Activated naive CD4-positive, alpha-beta T cell treated with anti-CD3 and anti-CD28 coated beads, Interleukin-2, amount 50 U/mL, for 72 hours (primary cell): ENCODE results near the gene DCPS. TPM values are rescaled to one million over a fixed set of nuclear protein-coding genes. Genes with fewer than 3 reads are reported as not detected.
"Not testable (repeated sequence)": the region's sequence is repeated elsewhere in the genome, so short reads cannot be mapped to it uniquely, and the experiment has no call there.

ENCODE experiments used
- ATAC-seq, 2 donors: fragments of 150-1000 bp; cut with Tn5 transposase; 2 replicates each; pipeline ENCODE4 v1.10.0; 2021; ENCODE audit warnings: mild to moderate bottlenecking in 2 of 2, moderate library complexity in 2 of 2
- DNase-seq, 2 donors: peaks; one replicate each; pipeline ENCODE4 v3.0.0; 2021 to 2022; ENCODE audit warnings: low spot score in 2 of 2
- H3K27ac Mint-ChIP-seq, 2 donors: one replicate each; pipeline ENCODE4 v1.8.0; 2022; ENCODE audit warnings: mild to moderate bottlenecking in 2 of 2, mixed read lengths in 2 of 2
- H3K36me3 Mint-ChIP-seq, 2 donors: one replicate each; pipeline ENCODE4 v1.8.0; 2022; ENCODE audit warnings: mixed read lengths in 2 of 2
- H3K9me3 Mint-ChIP-seq, 2 donors: one replicate each; pipeline ENCODE4 v1.8.0; 2022; ENCODE audit warnings: mixed read lengths in 2 of 2
- total RNA-seq, 2 donors: library from RNA; stranded (reverse); gene quantifications; one replicate each; pipeline ENCODE4 v1.2.3, GENCODE V29; 2022

The DCPS gene
- total RNA-seq, 2 donors from 2014 or later = 28.1 to 40.2 TPM

DNA sequence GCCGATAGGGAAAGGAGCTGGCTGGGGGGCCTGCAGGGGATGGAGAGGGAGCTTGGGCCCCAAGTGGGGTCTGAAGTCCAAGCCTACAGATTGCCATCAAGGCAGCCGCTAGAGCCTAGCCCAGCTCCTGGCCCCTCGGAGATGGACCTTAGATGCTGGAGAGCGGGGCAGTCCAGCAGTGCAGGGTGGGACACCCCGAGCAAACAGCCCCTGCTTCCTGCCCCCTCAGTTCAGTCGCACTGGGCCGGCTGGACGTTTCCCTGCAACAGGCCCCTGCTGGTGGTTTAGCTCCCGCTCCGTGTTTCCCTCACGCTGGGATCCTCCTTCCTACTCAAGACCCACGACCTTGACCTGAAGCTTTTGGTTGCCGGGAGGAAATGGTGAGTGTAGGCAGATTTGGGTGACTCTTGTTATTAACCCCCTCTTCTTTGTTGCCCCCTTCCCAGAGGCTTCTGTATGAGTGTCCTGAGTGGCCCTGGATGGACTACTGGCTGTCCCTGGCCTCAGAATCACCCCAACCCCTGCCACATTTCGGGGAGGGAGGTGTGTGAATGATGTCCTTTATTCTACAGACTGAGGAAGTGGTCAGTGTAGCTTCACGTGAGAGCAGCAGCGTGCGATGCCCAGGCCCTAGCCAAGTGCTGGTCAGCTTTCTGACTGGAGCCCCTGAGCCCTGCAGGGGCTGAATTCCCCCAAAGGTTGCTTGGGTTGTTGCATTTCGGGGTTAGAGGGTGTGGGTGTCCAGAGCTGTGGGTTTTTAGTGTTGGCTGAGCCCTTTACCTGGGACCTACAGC, 54.3 kb downstream of the DCPS start:
- no peak overlapping the region for H3K27ac Mint-ChIP-seq
- DNase-seq (peak in 1 of 2 donors; percentile 41), ATAC-seq (no peak)
- no peaks in the 10 kb centered on the region for H3K9me3 Mint-ChIP-seq
- H3K36me3 Mint-ChIP-seq = peaks cover 4 to 6% of the 10 kb centered on the region in 2 donors

GRCh38 chr11:126358763-126359160, 54.9 kb downstream of the DCPS start:
- ATAC-seq = no peak
- H3K36me3 Mint-ChIP-seq = peaks cover 4 to 6% of the 10 kb centered on the region in 2 donors

GRCh38 chr11:126359431-126360048, 55.7 kb downstream of the DCPS start:
- no peaks in the 10 kb centered on the region for H3K9me3 Mint-ChIP-seq
- H3K36me3 Mint-ChIP-seq = peaks cover 4 to 6% of the 10 kb centered on the region in 2 donors
- peak in 1 of 2 donors; percentile 4 for DNase-seq
- no peak for ATAC-seq
- no peak overlapping the region for H3K27ac Mint-ChIP-seq

More at GRCh38 chr11:126358763-126359160, 54.9 kb downstream of the DCPS start:
- peak in 1 of 2 donors; percentile 41 for DNase-seq
- no peaks in the 10 kb centered on the region for H3K9me3 Mint-ChIP-seq
- H3K27ac Mint-ChIP-seq = no peak overlapping the region

DNA sequence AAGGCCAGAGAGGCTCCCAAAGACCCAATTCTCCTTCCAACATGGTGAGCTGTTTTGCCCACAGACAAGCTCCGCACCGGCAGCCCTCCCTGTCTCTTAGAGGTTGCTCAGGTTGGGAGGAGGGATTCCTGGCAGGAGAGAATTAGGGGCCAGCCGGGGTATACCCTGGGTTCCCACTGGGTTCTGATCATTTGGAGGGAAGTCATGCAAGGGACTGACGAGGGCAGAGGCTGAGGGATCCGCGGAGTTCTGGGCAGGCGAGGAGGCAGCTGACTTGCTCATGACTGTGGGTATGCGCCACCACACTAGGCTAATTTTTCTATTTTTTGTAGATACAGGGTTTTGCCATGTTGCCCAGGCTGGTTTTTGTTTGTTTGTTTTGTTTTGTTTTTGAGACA, 56.2 kb downstream of the DCPS start:
- no peak for ATAC-seq
- Mint-ChIP-seq H3K9me3 (no peaks in the 10 kb centered on the region), H3K27ac (no peak overlapping the region), H3K36me3 (peaks cover 0 to under 1% of the 10 kb centered on the region in 2 donors)
- DNase-seq = peak in 1 of 2 donors; percentile 47

DNA sequence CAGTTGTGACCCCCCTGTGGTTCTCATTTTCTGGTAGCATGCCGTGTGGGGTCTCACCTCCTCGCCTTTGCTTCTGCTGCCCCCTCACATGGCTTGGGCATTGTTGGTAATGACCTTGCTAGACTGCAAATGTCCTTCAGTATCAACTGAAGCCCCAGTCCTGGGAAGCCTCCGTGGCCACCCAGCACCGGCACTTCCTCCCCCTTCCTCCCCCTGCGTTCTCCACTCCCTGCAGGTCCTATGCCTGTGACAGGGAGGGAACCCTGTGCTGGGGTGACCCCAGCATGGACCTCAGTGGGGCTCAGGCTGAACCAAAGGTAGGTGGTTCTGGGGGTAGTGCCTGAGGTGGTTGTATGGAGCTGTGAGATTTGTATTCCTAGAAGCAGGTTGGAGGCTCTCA, 57.5 kb downstream of the DCPS start:
- no peak for ATAC-seq
- Mint-ChIP-seq H3K9me3 (no peaks in the 10 kb centered on the region), H3K27ac (no peak overlapping the region), H3K36me3 (no peaks in the 10 kb centered on the region)
- peak in 1 of 2 donors; percentile 18 for DNase-seq

DNA sequence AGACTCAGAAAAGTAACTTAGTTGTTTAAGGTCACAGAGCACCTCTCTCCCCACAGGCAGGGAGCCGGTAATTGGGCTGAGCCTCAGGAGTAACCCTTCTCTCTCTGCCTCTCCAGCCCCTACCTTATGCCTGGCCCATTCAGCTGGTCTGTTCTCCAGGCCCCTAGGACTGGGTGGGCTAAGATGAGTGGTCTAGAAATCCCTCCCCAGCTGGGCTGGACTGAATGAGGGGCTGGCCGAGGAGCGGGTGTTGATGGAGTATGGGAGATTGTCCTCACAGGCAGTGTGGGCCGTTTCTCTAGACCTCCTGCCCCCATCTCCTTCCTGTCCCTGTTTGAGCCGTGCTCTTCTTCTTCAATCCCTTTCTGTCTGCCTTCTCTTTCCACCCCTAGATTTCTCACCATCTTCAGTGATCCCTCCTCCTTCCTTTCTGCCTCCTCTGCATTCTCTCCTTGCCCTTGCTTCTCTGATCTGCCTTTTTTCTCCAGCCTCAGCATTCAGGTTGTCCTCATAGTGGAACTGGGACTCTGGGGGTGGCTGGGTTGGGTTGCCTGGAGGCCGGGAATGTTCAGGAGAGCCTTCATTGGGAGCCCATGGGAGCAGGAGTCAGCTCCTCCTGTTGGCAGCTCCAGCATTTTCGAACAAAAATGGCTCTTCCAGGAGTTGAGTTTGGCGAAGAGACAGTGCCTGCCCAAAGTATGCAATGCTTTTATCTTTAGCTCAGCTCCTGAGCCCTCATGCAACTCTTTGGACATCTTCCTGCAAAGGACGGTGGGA, 59.2 kb downstream of the DCPS start:
- ATAC-seq (no peak), DNase-seq (peak in 1 of 2 donors; percentile 37)
- no peaks in the 10 kb centered on the region for H3K9me3 Mint-ChIP-seq
- peak overlapping the region in 1 of 2 donors; percentile 40 for H3K27ac Mint-ChIP-seq
- no peaks in the 10 kb centered on the region for H3K36me3 Mint-ChIP-seq

DNA sequence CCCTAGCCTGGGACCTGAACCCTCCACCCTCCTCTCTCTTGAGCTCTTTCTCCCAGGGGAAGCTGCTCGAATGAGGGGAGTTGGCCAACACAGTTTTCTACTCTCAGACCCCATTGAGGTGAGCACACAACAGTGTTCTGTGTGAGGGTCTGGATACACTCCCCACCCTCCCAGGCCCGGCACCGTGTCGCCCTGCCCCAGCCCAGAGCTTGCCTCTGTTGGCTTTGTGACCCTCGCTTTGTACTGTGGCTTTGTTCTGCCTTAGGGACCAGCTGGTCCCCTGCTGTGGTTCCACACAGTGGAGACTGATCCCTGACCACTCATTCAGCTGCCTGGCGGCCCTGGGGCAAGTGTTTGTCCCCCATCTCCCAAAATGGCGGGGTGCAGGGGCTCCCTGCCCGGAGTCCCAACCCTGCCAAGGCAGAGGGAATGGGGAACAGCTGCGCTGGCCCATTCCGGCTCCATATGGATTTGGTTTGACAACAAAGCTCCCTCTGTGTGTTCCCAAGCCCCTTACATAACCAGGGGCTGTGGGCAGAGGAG, 59.9 kb downstream of the DCPS start:
- ATAC-seq (no peak), DNase-seq (peak in 1 of 2 donors; percentile 42)
- Mint-ChIP-seq H3K27ac (no peak overlapping the region), H3K36me3 (no peaks in the 10 kb centered on the region), H3K9me3 (no peaks in the 10 kb centered on the region)

GRCh38 chr11:126364735-126365134, 60.9 kb downstream of the DCPS start:
- DNase-seq, H3K9me3 Mint-ChIP-seq, ATAC-seq, H3K27ac Mint-ChIP-seq, H3K36me3 Mint-ChIP-seq: not testable (repeated sequence)

DNA sequence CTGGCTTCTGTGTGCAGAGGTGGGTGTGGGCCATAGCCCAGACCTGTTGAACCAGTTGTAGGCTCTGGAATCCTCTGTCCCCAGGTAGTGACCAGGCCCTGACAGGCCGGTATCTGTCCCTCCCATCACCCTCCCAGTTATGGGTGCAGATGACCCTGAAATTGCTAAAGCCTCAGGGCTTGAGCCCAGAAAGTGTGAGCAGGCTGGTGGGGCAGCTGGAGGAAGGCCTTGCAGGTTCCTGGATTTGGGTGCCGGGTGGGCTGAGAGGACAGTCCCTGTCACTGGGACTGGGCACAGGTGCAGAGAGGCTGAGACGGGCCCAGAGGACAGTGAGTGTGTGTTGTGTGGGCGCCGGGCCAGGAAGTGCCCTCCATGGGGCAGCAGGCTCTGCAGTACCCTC, 61.6 kb downstream of the DCPS start:
- H3K36me3 Mint-ChIP-seq, H3K9me3 Mint-ChIP-seq, DNase-seq, ATAC-seq: not testable (repeated sequence)
- H3K27ac Mint-ChIP-seq = peak overlapping the region in 1 of 2 donors; percentile 70

DNA sequence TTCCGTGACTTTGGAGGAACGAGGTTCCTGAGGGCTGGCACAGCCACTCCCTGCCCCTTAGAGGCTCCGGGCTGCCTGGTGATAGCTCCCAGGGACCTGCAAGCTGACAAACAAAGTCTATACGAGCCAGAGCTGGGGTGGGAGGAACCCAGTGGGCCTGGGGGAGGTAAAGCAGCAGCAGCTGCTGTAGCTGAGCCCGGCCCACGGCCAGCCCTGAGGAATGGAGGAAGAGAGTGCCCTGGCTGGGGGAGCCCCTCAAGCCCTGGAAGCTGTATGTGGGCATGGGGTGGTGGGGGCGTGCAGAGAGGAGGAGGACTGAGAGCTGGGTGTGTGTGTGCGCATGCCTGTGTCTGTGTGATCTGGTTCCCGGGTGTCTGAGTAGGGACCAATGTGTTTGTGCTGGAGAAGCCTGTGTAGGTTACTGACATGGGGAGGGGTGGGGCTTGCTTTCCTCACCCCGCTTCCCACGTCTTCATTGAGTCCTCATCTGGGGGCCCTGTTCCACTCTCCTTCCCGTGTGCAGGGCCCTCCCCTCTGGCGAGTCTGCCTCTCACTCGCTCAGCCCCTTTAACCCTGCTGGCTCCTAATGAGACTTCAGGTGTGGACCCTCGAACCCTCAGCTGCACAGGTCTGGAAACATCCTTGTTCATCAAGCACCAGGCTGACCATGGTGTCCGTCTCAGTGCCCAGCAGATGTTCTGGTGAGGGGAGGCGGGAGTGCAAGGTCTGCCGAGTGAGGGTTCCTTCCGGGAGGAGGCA, 62.4 kb downstream of the DCPS start:
- no peak for DNase-seq
- Mint-ChIP-seq H3K9me3 (no peaks in the 10 kb centered on the region), H3K36me3 (no peaks in the 10 kb centered on the region), H3K27ac (peak overlapping the region; percentile 70 to 79)
- no peak for ATAC-seq

GRCh38 chr11:126366823-126367654, 63.2 kb downstream of the DCPS start:
- not testable (repeated sequence) for H3K36me3 Mint-ChIP-seq, H3K9me3 Mint-ChIP-seq
- DNase-seq (peak in 1 of 2 donors; percentile 33), ATAC-seq (peak in 1 of 2 donors; percentile 46)
- peak overlapping the region in 1 of 2 donors; percentile 79 for H3K27ac Mint-ChIP-seq

DNA sequence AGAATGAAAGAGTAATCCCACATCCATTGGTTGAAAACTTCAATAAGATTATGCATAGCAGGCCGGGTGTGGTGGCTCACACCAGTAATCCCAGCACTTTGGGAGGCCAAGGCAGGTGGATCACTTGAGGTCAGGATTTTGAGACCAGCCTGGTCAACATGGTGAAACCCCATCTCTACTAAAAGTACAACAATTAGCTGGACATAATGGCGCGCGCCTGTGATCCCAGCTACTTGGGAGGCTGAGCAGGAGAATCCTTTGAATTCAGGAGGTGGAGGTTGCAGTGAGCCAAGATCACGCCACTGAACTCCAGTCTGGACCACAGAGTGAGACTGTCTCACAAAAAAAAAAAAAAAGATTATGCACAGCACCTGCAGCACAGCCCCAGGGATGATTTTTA, 63.9 kb downstream of the DCPS start:
- not testable (repeated sequence) for DNase-seq, H3K36me3 Mint-ChIP-seq, H3K27ac Mint-ChIP-seq, ATAC-seq, H3K9me3 Mint-ChIP-seq

DNA sequence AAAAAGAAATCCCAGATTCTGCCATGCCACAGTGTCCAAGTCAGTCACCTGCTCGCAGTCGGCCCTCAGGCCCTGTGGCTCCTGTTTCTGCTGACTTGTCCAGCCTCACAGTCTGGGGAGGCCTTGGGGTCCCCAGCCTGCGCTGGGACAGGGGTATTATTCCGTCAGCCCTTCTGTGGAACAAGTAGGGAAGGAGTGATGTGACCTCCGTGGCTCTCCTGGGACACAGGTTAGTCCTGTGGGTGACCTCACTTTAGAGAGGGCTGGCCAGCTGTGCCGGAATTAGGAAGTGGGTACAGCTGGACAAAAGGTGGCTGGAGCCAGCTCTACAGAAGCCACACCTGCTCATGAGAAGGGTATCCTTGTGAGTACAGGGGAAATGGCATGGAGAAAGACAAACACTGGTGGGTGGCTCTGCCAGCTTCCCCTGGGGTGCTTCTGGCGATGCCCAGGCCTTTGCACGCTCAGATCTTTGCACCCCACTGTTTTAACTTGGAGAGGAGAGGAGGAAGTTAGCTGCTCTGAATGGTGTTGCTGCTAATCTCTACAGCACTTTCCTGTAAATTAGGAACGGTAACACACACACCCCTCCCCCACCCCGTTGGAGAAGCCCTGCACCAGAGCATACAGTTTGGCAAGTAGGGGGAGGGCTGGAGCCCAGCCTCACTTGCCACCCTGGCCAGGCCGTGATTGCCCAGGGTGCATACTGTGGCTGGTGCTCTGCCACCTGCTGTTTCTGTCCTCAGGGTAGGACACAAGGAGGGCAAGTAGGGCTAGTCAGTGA, 64.7 kb downstream of the DCPS start:
- not testable (repeated sequence) for H3K27ac Mint-ChIP-seq, H3K9me3 Mint-ChIP-seq, H3K36me3 Mint-ChIP-seq, DNase-seq
- peak in 1 of 2 donors; percentile 32 for ATAC-seq

- no peak for ATAC-seq
- Mint-ChIP-seq H3K36me3 (no peaks in the 10 kb centered on the region), H3K9me3 (no peaks in the 10 kb centered on the region), H3K27ac (no peak overlapping the region)
- no peak for DNase-seq
Measured at GRCh38 chr11:126370016-126370415, 66.2 kb downstream of the DCPS start.

GRCh38 chr11:126371595-126371994, 67.7 kb downstream of the DCPS start:
- Mint-ChIP-seq H3K36me3 (no peaks in the 10 kb centered on the region), H3K27ac (no peak overlapping the region), H3K9me3 (no peaks in the 10 kb centered on the region)
- ATAC-seq (no peak), DNase-seq (no peak)
